HL-60/S4 (cell line): ENCODE measurements around the gene ZNF76.

Experiments
- in situ Hi-C: fragments of 300-500 bp; cut with MboI; formaldehyde crosslinking; loops from 2 replicates; pipeline ENCODE4 v1.14.3; 2022; ENCODE audit warnings: low sequenced_read_pairs

ZNF76 gene

GRCh38 chr6:35262596-35262995 is 3.1 kb downstream of the ZNF76 start:
- in situ Hi-C loops: no loop called here

- in situ Hi-C loops: no loop called here
These were observed 5.2 kb downstream of the ZNF76 start for GRCh38 chr6:35264550-35265274.

- in situ Hi-C loops: no loop called here
These were observed 6.0 kb downstream of the ZNF76 start for GRCh38 chr6:35265523-35265922.

- in situ Hi-C loops: no loop called here
These were observed 7.9 kb downstream of the ZNF76 start for GRCh38 chr6:35267446-35267845.

GRCh38 chr6:35267897-35268296 is 8.4 kb downstream of the ZNF76 start:
- in situ Hi-C loops: no loop called here

GRCh38 chr6:35272005-35272404 is 12.5 kb downstream of the ZNF76 start:
- in situ Hi-C loops: no loop called here

- in situ Hi-C loops: no loop called here
These were observed 14.5 kb downstream of the ZNF76 start for GRCh38 chr6:35273822-35274559.

- in situ Hi-C loops: no loop called here
These were observed 16.3 kb downstream of the ZNF76 start for GRCh38 chr6:35275744-35276260.

- in situ Hi-C loops: no loop called here
These were observed 19.2 kb downstream of the ZNF76 start for GRCh38 chr6:35278708-35279107.

- in situ Hi-C loops: no loop called here
These were observed 21.4 kb downstream of the ZNF76 start for GRCh38 chr6:35280903-35281302.

GRCh38 chr6:35282472-35282871 is 22.9 kb downstream of the ZNF76 start:
- in situ Hi-C loops: no loop called here

GRCh38 chr6:35283361-35283760 is 23.8 kb downstream of the ZNF76 start:
- in situ Hi-C loops: no loop called here

GRCh38 chr6:35287671-35288396 is 28.3 kb downstream of the ZNF76 start:
- in situ Hi-C loops: no loop called here

GRCh38 chr6:35288834-35289233 is 29.3 kb downstream of the ZNF76 start:
- in situ Hi-C loops: no loop called here

GRCh38 chr6:35291491-35291890 is 32.0 kb downstream of the ZNF76 start:
- in situ Hi-C loops: loop anchor here (10.0 kb wide), 1 partner anchor 443 kb away; the partner anchor contains the start of gene ARMC12

GRCh38 chr6:35292494-35292893 is 33.0 kb downstream of the ZNF76 start:
- in situ Hi-C loops: loop anchor here (10.0 kb wide), 1 partner anchor 442 kb away; the partner anchor contains the start of gene ARMC12

- in situ Hi-C loops: loop anchor here (10.0 kb wide), 1 partner anchor 441 kb away; the partner anchor contains the start of gene ARMC12
These were observed 34.1 kb downstream of the ZNF76 start for GRCh38 chr6:35293681-35294080.

GRCh38 chr6:35294308-35294945 is 34.9 kb downstream of the ZNF76 start:
- in situ Hi-C loops: loop anchor here (10.0 kb wide), 1 partner anchor 440 kb away; the partner anchor contains the start of gene ARMC12

- in situ Hi-C loops: loop anchor here (10.0 kb wide), 1 partner anchor 440 kb away; the partner anchor contains the start of gene ARMC12
These were observed 35.5 kb downstream of the ZNF76 start for GRCh38 chr6:35295036-35295435.

GRCh38 chr6:35295521-35296315 is 36.2 kb downstream of the ZNF76 start:
- in situ Hi-C loops: loop anchor here (10.0 kb wide), 1 partner anchor 439 kb away; the partner anchor contains the start of gene ARMC12
